ENCODE results near the gene MYH11.

Gene MYH11

DNA sequence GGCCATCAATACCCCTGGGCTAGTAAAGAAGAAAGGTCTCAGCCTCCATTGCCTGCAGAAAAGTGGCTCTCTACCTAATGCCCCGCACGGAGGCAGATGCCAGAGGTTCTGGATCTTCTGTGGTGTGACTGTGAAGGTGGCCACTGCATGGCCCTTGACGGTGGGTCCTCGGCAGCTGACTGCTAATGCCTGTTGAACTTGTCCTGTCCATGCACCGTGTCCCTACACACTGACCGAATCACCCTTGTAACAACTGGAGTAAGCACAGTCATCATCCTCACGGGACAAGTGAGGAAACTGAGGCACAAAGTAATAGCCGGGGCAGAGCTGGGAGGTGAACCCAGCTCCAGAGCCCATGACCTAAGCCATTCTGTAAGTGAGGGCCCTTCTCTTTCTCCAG, 48.8 kb downstream of the MYH11 start:
- no peaks in the 10 kb centered on the region for H3K36me3 ChIP-seq (ENCODE audit: insufficient read depth, low read length)
- no peaks in the 10 kb centered on the region for H4K20me1 ChIP-seq (ENCODE audit: insufficient read depth, low read length, poor library complexity, severe bottlenecking)
- H3K27me3 ChIP-seq (ENCODE audit: insufficient read depth, low read length, poor library complexity, severe bottlenecking), result no peaks in the 10 kb centered on the region
- TF ChIP-seq, protein P1, sequence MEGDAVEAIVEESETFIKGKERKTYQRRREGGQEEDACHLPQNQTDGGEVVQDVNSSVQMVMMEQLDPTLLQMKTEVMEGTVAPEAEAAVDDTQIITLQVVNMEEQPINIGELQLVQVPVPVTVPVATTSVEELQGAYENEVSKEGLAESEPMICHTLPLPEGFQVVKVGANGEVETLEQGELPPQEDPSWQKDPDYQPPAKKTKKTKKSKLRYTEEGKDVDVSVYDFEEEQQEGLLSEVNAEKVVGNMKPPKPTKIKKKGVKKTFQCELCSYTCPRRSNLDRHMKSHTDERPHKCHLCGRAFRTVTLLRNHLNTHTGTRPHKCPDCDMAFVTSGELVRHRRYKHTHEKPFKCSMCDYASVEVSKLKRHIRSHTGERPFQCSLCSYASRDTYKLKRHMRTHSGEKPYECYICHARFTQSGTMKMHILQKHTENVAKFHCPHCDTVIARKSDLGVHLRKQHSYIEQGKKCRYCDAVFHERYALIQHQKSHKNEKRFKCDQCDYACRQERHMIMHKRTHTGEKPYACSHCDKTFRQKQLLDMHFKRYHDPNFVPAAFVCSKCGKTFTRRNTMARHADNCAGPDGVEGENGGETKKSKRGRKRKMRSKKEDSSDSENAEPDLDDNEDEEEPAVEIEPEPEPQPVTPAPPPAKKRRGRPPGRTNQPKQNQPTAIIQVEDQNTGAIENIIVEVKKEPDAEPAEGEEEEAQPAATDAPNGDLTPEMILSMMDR (conservative IDR thresholded peaks at IDR 0.05; ENCODE audit: low read length), result no peak
- H3K4me3 ChIP-seq (ENCODE audit: low read length, poor library complexity, severe bottlenecking), result no peak overlapping the region
- H3K79me2 ChIP-seq (ENCODE audit: insufficient read depth, low read length), result no peaks in the 10 kb centered on the region
- H2AFZ ChIP-seq (ENCODE audit: low read length), result no peak overlapping the region
- H3K4me2 ChIP-seq (ENCODE audit: low read depth, low read length, poor library complexity, severe bottlenecking), result no peak overlapping the region
- no peaks in the 10 kb centered on the region for H3F3A ChIP-seq (ENCODE audit: low read depth)
- H3K9me2 ChIP-seq (replicated peaks; ENCODE audit: low read depth, low read length), result no peaks in the 10 kb centered on the region
- H3K9me3 ChIP-seq (ENCODE audit: insufficient read depth, low read depth, low read length), result no peaks in the 10 kb centered on the region
- no peaks in the 10 kb centered on the region for H3K4me1 ChIP-seq (ENCODE audit: insufficient read depth, low read length, poor library complexity, severe bottlenecking)
- no peak overlapping the region for H3K9ac ChIP-seq (ENCODE audit: low read depth, low read length, poor library complexity, severe bottlenecking)

GRCh38 chr16:15807603-15808009, 49.2 kb downstream of the MYH11 start:
- H3K4me2 ChIP-seq (ENCODE audit: low read depth, low read length, poor library complexity, severe bottlenecking), result no peak overlapping the region
- H4K20me1 ChIP-seq (ENCODE audit: insufficient read depth, low read length, poor library complexity, severe bottlenecking), result no peaks in the 10 kb centered on the region
- H3K79me2 ChIP-seq (ENCODE audit: insufficient read depth, low read length), result no peaks in the 10 kb centered on the region
- no peaks in the 10 kb centered on the region for H3K9me3 ChIP-seq (ENCODE audit: insufficient read depth, low read depth, low read length)
- no peaks in the 10 kb centered on the region for H3K27me3 ChIP-seq (ENCODE audit: insufficient read depth, low read length, poor library complexity, severe bottlenecking)
- no peaks in the 10 kb centered on the region for H3K9me2 ChIP-seq (replicated peaks; ENCODE audit: low read depth, low read length)
- no peaks in the 10 kb centered on the region for H3K36me3 ChIP-seq (ENCODE audit: insufficient read depth, low read length)
- no peak overlapping the region for H2AFZ ChIP-seq (ENCODE audit: low read length)
- H3K9ac ChIP-seq (ENCODE audit: low read depth, low read length, poor library complexity, severe bottlenecking), result no peak overlapping the region
- no peak overlapping the region for H3K4me3 ChIP-seq (ENCODE audit: low read length, poor library complexity, severe bottlenecking)
- H3F3A ChIP-seq (ENCODE audit: low read depth), result no peaks in the 10 kb centered on the region
- TF ChIP-seq, protein P1 (conservative IDR thresholded peaks at IDR 0.05; ENCODE audit: low read length), result no peak
- no peak for TF ChIP-seq EZH2phosphoT487 (IDR thresholded peaks at IDR 0.05; ENCODE audit: borderline replicate concordance)
- no peaks in the 10 kb centered on the region for H3K4me1 ChIP-seq (ENCODE audit: insufficient read depth, low read length, poor library complexity, severe bottlenecking)

- no peaks in the 10 kb centered on the region for H4K20me1 ChIP-seq (ENCODE audit: insufficient read depth, low read length, poor library complexity, severe bottlenecking)
- no peak overlapping the region for H3K9ac ChIP-seq (ENCODE audit: low read depth, low read length, poor library complexity, severe bottlenecking)
- H3F3A ChIP-seq (ENCODE audit: low read depth), result no peaks in the 10 kb centered on the region
- no peak overlapping the region for H3K4me2 ChIP-seq (ENCODE audit: low read depth, low read length, poor library complexity, severe bottlenecking)
- H3K4me3 ChIP-seq (ENCODE audit: low read length, poor library complexity, severe bottlenecking), result no peak overlapping the region
- H3K9me3 ChIP-seq (ENCODE audit: insufficient read depth, low read depth, low read length), result no peaks in the 10 kb centered on the region
- no peaks in the 10 kb centered on the region for H3K36me3 ChIP-seq (ENCODE audit: insufficient read depth, low read length)
- H3K79me2 ChIP-seq (ENCODE audit: insufficient read depth, low read length), result no peaks in the 10 kb centered on the region
- H3K4me1 ChIP-seq (ENCODE audit: insufficient read depth, low read length, poor library complexity, severe bottlenecking), result no peaks in the 10 kb centered on the region
- no peak overlapping the region for H2AFZ ChIP-seq (ENCODE audit: low read length)
- H3K9me2 ChIP-seq (replicated peaks; ENCODE audit: low read depth, low read length), result no peaks in the 10 kb centered on the region
- no peaks in the 10 kb centered on the region for H3K27me3 ChIP-seq (ENCODE audit: insufficient read depth, low read length, poor library complexity, severe bottlenecking)
- TF ChIP-seq EZH2phosphoT487 (IDR thresholded peaks at IDR 0.05; ENCODE audit: borderline replicate concordance), result no peak
- TF ChIP-seq, protein P1 (conservative IDR thresholded peaks at IDR 0.05; ENCODE audit: low read length), result no peak
Measured at GRCh38 chr16:15803618-15804017, 53.2 kb downstream of the MYH11 start.

Data from Loucy (cell line).